GM12892 (cell line): ENCODE results near the gene PNMA8C.

Experiments used
- POLR2A ChIP-seq: IDR thresholded peaks from 2 replicates; pipeline ENCODE4 v1.6.1; 2011; ENCODE audit warnings: low read depth, low read length, control low read depth
- POLR2AphosphoS5 ChIP-seq: IDR thresholded peaks from 2 replicates; pipeline ENCODE4 v1.6.1; 2011; ENCODE audit warnings: low read depth, low read length, control low read depth
- TAF1 ChIP-seq: IDR thresholded peaks from 2 replicates; pipeline ENCODE4 v1.6.1; 2011; ENCODE audit warnings: low read depth, mild to moderate bottlenecking, control low read depth, low read length, borderline replicate concordance

- no peak for TF ChIP-seq POLR2AphosphoS5
- no peak for TF ChIP-seq TAF1
- no peak for TF ChIP-seq POLR2A
Observed at GRCh38 chr19:46404753-46405468, 23.8 kb downstream of the PNMA8C start.
